Measurements from ENCODE around the gene CLIP1.

- TF ChIP-seq CTCF (IDR thresholded peaks at IDR 0.05) (no peak), POLR2A (IDR thresholded peaks at IDR 0.05) (no peak)
Observed at GRCh38 chr12:122312926-122313325, 109.5 kb downstream of the CLIP1 start.
